Activated CD4-positive, CD25-positive, alpha-beta regulatory T cell treated with anti-CD3 and anti-CD28 coated beads, Interleukin-2, amount 50 U/mL, for 24 hours (primary cell): ENCODE data around the gene ACE.

Experiments used
- ATAC-seq, 2 donors: fragments of 150-1000 bp; cut with Tn5 transposase; one replicate each; pipeline ENCODE4 v1.10.0; 2021; ENCODE audit warnings: mild to moderate bottlenecking in 1 of 2, moderate library complexity in 1 of 2

ACE gene

DNA sequence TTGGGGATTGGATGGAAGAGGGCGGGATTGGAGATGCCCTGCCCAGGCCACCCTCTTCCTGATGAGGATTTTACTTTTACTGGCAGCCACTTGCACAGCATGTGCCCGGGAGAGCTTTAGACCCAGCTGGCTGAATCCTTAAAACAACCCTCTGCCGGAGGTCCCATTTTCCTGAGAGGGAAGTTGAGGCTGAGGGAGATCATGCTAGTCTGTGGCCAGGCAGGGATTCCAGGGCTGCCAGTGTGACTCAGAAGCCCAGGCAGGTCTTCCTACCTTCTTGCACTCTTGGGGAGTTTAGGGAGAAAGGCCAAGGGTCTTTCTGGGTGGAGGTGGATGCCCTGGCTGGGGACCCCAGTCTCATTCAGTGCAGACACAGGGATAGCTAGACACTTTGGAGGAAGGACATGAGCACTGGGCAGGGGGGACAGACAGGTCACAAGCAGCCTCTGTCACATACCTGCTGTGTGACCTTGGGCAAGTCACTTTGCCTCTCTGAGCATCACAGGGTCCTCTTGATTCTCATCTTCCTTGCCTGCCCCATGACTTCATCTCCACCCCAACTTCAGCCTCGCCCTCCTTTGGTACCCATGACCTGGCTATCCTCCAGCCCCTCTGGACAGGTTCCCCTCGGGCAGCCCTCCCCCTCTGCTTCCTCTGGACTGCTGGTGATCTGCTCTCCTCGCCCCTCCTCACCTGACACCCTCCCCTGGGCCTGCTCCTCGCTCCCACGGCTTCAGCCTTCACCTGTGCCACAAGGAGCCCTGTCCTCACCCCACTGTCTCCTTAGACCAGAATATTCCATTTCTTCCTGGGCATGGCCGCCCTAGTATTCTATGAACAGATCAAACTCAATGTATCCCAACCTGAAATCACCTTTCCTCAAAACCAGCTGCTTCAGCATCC is 62.1 kb downstream of the ACE start:
- no peak for ATAC-seq

DNA sequence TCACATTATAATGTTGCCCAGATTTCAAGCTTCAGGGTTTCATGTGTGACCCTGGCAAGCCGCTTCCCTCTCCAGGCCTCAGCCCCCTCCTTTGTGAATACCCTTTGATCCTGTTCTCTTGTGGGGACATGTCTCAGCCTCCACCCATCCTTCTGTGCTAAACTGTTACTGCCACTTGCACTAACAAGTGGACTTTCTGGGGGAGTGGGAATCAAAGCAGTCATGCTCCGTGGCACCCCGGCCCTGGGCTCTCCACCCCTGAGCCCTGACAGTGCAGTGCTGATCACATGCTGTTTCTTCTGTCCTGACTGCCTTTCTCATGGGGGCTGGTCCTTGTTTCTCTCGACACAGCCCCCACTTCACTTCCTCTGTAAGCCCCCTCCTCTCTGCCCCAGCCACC is 63.7 kb downstream of the ACE start:
- no peak for ATAC-seq

DNA sequence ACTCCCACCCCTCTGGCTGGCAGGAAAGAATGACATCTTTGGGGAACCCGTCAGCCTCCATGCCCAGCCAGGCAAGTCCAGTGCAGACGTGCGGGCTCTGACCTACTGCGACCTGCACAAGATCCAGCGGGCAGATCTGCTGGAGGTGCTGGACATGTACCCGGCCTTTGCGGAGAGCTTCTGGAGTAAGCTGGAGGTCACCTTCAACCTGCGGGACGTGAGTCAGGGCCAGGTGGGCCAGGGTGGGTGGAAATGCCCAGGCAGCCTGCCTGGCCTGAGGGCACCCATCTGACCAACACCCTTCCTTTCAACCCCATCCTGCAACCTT is 65.3 kb downstream of the ACE start:
- no peak for ATAC-seq

DNA sequence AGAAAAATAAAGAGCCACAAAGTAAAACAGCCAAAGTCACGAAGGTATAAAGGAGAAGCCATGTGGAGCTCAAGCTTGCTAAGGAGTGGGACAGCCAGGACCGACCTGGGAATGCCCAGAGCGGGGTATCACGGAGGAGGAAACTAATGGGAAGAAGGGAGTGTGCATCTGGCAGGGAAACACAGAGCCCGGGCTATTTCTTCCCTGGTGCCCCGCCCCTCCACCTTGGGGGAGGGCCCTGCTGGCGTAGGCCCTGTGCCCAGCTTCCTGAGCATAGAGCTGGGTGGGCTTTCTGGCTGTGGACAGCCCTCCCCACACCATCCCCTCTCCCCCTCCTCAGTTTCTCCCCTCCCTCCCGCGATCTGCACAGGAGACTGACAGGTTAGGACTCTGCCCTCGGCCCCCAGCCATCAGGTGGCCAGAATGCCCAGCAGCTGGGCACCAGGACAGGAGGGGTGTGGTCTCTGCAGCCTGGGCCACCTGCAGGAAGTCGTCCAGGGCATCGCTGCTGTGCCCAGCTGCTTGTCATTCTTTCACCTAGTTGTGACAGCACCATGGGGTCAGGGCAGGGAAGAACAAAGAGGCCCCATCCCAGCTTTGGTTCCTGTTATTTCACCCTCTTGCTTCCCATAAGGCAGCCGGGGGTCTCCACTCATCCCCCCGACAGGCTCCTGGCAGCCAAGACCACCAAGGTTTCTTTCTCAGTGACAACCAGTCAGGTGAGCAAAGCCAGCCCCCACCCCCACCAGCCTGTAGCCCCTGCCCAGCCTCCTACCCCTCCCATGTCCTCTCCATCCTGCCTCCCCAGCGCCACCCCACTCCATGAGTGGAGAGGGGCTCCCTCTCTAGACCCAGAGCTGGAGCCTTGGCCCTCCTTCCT is 66.3 kb downstream of the ACE start:
- no peak for ATAC-seq

DNA sequence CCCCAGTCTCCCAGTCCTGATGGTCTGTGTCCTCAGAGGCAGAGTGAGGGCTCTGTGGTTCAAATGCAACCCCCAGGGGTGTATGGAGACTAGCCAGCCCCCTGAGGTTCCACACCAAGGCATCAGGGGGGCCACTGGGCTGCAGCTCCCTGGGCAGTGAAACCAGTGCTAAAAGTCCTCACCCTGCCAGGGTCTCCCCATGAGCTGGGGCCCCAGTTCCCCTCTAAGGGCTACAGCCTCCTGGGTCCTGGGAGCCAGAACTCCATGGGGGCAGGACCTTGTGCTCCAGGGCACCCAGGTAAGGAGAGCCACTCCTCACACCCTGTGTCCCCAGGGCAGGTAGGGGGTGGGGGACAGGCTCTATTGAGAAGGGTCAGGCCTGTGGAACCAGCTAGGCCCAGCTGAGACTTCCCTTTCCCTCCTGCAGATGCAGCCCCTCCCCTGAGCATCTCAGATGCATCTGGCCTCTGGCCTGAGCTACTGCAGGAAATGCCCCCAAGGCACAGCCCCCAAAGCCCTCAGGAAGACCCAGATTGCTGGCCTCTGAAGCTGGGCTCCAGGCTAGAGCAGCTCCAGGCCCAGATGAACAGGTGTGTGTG is 67.1 kb downstream of the ACE start:
- no peak for ATAC-seq

DNA sequence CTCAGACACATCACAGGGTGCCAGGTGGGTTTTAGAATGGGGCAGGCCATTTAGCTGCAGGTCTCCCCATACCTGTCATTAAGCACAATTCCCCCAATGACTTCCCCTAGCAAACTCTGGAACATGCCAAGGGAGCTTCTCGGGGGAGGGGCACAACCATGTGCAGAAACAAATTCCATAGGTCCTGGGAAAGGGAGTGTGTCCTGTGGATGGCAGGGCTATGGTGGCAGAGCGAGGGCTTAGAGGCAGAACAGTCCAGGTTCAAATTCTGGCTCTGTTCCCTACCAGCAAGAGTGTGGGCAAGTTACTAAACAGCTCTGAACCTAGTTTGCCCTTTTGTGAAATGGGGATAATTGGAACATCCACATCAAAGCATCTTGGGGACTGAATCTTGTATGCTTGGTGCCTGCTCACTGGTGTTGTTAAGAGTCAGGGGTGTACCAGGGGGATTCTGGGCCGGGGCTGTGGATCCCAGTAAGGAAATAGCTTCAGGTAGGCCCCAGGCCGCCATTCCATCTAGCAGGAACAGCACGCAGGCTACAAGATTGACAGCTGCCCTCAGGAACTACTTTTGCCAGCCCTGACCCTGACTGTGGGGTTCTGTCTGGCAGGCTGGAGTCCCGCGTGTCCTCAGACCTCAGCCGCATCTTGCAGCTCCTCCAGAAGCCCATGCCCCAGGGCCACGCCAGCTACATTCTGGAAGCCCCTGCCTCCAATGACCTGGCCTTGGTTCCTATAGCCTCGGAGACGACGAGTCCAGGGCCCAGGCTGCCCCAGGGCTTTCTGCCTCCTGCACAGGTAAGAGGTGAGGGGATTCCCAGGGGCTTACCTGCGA is 67.8 kb downstream of the ACE start:
- ATAC-seq, result no peak

DNA sequence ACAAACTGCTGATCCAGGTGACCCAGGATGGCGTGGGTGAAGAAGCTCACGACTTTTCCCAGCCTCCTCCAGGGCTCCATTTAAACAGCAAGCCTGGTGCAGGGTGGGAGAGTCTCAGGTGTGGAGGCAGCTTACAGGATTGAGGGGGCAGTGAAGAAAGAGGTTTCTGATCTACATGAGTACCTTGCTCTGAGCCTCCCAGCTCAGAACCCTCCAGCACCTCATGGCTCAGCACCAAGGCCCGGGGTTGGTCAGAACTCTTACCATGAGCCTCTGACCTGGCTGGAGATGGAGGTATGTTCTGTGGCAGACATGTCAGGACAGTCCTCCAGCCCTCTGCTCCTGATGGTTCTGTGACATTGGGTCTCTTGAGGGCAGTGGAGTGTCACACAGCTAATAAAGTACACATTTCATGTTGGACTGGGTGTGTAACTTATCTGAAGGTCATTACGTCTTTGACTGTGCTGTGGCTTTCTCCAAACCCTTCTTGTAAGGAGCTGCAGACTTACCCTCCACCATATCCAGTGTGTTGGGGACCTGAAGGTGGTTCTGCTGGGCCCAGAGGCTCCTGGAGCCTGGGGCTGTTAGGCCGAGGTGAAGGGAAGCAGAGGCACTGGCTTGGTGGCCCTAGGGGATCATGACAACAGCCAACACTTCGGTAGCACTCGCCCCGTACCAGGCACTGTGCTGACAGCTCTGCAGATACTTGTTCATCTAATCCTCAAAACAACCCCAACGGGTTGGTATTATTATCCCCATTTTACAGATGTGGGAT is 69.6 kb downstream of the ACE start:
- ATAC-seq, result no peak

DNA sequence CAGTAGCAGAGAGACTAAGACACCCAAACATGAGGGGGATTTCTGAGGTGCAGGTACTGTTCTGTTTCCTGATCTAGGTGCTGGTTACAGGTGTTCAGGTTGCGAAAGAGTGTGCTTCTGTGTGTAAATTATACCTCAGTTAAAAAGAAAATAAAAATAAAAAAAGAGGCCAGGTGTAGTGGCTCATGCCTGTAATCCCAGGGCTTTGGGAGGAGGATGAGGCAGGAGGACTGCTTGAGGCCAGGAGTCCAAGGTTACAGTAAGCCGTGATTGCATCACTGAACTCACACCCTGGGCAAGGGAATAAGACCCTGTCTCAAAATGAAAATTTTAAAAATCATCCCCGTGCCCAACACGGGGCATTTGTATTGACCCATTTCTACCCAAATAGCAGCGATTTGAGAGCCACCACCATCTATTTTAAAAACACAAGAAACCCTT is 70.2 kb downstream of the ACE start:
- ATAC-seq, result no peak
